Measurements from ENCODE around the gene LMNA. TPM values are rescaled to one million over a fixed set of nuclear protein-coding genes. Genes with fewer than 3 reads are reported as not detected.

Gene LMNA
- total RNA-seq, 2 donors from 2014 or later = 150 to 338 TPM

DNA sequence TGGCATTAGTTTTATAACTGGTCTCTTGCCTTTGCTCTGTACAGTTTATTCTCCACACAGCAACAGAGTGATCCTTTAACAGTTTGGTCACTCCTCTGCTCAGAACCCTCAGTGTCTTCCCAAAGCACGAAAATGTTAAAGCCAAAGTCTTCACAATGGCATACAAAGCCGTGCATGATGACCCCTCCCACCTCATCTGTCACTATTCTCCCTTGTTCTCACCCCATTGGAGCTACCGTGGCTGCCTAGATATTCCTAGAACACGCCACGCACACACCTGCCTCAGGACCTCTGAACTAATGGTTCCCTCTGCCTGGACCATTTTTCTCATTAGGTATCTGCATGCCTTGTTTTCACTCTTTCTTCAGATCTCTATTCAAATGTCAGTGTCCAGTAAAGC is 30.2 kb downstream of the LMNA start:
- H3K4me3 Mint-ChIP-seq = no peak overlapping the region
- H3K9me3 Mint-ChIP-seq = no peaks in the 10 kb centered on the region
- H3K4me1 Mint-ChIP-seq = peaks cover 25% of the 10 kb centered on the region
- no peaks in the 10 kb centered on the region for H3K27me3 Mint-ChIP-seq
- peaks cover 19% of the 10 kb centered on the region for H3K36me3 Mint-ChIP-seq (ENCODE audit: low read depth)
- no peak overlapping the region for H3K27ac Mint-ChIP-seq
- no peak for ATAC-seq (replicated peaks)

- no peaks in the 10 kb centered on the region for H3K9me3 Mint-ChIP-seq
- peak overlapping the region; percentile 89 for H3K27ac Mint-ChIP-seq
- no peak for ATAC-seq (replicated peaks)
- H3K27me3 Mint-ChIP-seq = no peaks in the 10 kb centered on the region
- peaks cover 10% of the 10 kb centered on the region for H3K36me3 Mint-ChIP-seq (ENCODE audit: low read depth)
- H3K4me3 Mint-ChIP-seq = peak overlapping the region; percentile 71
- peaks cover 26% of the 10 kb centered on the region for H3K4me1 Mint-ChIP-seq
Measured at GRCh38 chr1:156145650-156146019, 31.1 kb downstream of the LMNA start.

DNA sequence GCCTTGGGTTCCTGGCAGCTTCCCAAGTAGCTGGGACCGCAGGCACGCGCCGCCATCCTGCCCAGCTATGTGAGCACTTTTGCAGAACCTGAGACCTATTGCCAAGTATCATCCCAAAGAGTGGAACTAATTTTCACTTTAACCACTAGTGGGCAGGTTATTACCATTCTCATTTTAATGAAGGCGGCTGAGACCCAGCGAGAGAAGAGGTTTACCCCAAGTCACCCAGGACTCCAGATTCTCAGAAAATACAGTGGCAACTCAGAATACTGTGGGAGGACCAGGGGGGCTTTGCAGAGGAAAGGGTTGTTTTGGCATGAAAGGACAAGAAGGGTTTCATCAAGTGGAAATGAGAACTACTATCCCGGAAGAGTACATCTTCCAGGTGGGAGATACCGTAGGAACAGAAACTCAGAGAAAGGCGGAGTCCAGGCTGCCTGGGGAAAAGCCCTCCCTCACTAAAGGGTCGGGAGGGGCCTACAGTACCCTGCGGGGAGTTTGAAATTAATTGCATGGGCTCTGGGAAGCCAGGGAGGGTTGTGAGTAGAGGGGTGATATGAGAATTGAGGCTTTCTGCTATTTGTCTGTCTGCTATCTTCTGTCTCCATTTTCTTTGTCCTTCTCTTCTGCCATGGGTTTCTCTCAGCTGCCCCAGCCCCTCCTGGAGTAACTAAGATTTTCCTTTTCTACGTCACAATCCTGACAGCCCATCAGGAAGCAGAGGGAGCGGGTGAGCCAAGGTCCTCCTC is 31.7 kb downstream of the LMNA start:
- Mint-ChIP-seq H3K4me3 (peak overlapping the region; percentile 71), H3K9me3 (no peaks in the 10 kb centered on the region), H3K36me3 (ENCODE audit: low read depth) (peaks cover 5% of the 10 kb centered on the region), H3K4me1 (peaks cover 23% of the 10 kb centered on the region), H3K27me3 (no peaks in the 10 kb centered on the region), H3K27ac (peak overlapping the region; percentile 89)
- ATAC-seq (replicated peaks) = peak; percentile 72

GRCh38 chr1:156146769-156147405 is 32.4 kb downstream of the LMNA start:
- Mint-ChIP-seq H3K4me3 (peak overlapping the region; percentile 71), H3K9me3 (no peaks in the 10 kb centered on the region), H3K27me3 (no peaks in the 10 kb centered on the region), H3K27ac (peak overlapping the region; percentile 89), H3K36me3 (ENCODE audit: low read depth) (no peaks in the 10 kb centered on the region), H3K4me1 (peaks cover 23% of the 10 kb centered on the region)
- ATAC-seq (replicated peaks) = no peak

GRCh38 chr1:156148216-156148615 is 33.7 kb downstream of the LMNA start:
- Mint-ChIP-seq H3K9me3 (no peaks in the 10 kb centered on the region), H3K27ac (peak overlapping the region; percentile 88), H3K27me3 (no peaks in the 10 kb centered on the region), H3K4me1 (peaks cover 34% of the 10 kb centered on the region), H3K36me3 (ENCODE audit: low read depth) (no peaks in the 10 kb centered on the region), H3K4me3 (peak overlapping the region; percentile 53)
- no peak for ATAC-seq (replicated peaks)

- H3K27ac Mint-ChIP-seq = no peak overlapping the region
- peak; percentile 5 for ATAC-seq (replicated peaks)
Measured at GRCh38 chr1:156149374-156150332, 35.1 kb downstream of the LMNA start.

DNA sequence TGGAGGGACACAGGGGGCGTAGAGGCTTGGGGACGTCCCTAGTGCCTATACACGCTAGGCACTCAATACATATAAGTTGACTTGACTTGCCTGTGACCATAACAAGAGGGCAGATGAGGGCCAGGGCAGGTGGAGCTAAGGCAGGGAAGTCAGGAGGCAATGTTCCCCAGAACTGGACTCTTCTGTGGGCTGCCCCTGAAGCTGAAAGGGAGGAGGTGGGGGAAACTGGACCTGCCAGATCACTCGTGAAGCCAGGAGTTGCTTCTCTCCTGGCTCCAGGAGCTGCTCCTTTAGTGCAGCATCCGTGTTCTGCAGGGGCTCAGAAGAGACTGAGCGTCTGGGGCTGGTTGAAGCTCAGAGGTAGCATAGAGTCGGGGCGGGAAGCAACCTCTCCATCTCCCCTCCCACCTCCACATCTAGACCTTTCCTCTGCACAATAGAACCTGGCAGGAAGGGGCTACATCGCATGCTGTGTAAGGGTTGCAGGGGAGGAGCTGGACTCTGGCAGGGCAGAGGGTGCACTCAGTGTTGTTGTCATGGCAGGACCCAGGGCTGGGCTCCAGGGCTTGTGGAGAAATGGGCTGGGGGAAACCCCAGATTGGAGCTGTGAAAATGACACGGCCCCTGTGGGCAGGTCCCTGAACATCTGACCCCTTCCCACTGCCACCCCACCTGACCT is 36.0 kb downstream of the LMNA start:
- peak; percentile 20 for ATAC-seq (replicated peaks)
- no peaks in the 10 kb centered on the region for H3K9me3 Mint-ChIP-seq
- peaks cover 43% of the 10 kb centered on the region for H3K4me1 Mint-ChIP-seq
- no peaks in the 10 kb centered on the region for H3K27me3 Mint-ChIP-seq
- no peaks in the 10 kb centered on the region for H3K36me3 Mint-ChIP-seq (ENCODE audit: low read depth)
- no peak overlapping the region for H3K27ac Mint-ChIP-seq
- no peak overlapping the region for H3K4me3 Mint-ChIP-seq

More at GRCh38 chr1:156149374-156150332, 35.1 kb downstream of the LMNA start:
- no peak overlapping the region for H3K4me3 Mint-ChIP-seq
- H3K4me1 Mint-ChIP-seq = peaks cover 43% of the 10 kb centered on the region
- H3K9me3 Mint-ChIP-seq = no peaks in the 10 kb centered on the region
- H3K27me3 Mint-ChIP-seq = no peaks in the 10 kb centered on the region
- H3K36me3 Mint-ChIP-seq (ENCODE audit: low read depth) = no peaks in the 10 kb centered on the region

DNA sequence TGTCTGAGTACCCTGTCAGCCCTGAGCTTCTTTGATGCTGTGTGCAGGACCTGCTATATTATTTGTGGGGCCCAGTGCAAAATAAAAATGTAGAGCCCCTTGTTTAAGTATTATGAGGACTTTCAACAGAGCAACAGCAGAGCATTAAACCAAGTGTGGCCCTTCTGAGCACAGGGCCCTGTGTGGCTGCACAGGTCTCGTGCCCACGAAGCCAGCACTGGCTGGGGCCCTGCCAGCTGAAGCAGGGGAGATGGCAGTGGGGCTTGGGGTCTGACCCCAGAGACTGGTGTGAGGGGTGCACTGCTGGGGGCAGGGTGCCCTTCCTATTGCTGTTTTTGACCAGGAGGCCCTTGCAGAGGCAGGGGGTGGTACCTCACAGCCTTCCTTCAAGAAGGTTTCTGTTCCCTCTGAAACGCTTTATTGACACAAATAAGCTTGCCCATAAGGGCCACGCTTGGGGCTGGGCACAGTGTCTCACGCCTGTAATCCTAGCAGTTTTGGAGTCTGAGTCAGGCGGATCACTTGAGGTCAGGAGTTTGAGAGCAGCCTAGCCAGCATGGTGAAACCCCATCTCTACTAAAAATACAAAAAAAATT is 36.7 kb downstream of the LMNA start:
- no peak for ATAC-seq (replicated peaks)
- H3K27me3 Mint-ChIP-seq = no peaks in the 10 kb centered on the region
- no peak overlapping the region for H3K27ac Mint-ChIP-seq
- no peaks in the 10 kb centered on the region for H3K9me3 Mint-ChIP-seq
- H3K4me3 Mint-ChIP-seq = no peak overlapping the region
- peaks cover 41% of the 10 kb centered on the region for H3K4me1 Mint-ChIP-seq
- H3K36me3 Mint-ChIP-seq (ENCODE audit: low read depth) = no peaks in the 10 kb centered on the region

GRCh38 chr1:156152628-156153027 is 38.1 kb downstream of the LMNA start:
- Mint-ChIP-seq H3K27ac (peak overlapping the region; percentile 74), H3K4me1 (peaks cover 41% of the 10 kb centered on the region), H3K36me3 (ENCODE audit: low read depth) (peaks cover 5% of the 10 kb centered on the region), H3K9me3 (no peaks in the 10 kb centered on the region), H3K27me3 (no peaks in the 10 kb centered on the region), H3K4me3 (peak overlapping the region; percentile 9)
- no peak for ATAC-seq (replicated peaks)

- H3K9me3 Mint-ChIP-seq = no peaks in the 10 kb centered on the region
- peaks cover 5% of the 10 kb centered on the region for H3K36me3 Mint-ChIP-seq (ENCODE audit: low read depth)
- H3K4me1 Mint-ChIP-seq = peaks cover 34% of the 10 kb centered on the region
- no peaks in the 10 kb centered on the region for H3K27me3 Mint-ChIP-seq
- peak within 1 kb of the TSS; percentile 67 for H3K4me3 Mint-ChIP-seq
- peak within 1 kb of the TSS; percentile 85 for H3K27ac Mint-ChIP-seq
- no peak for ATAC-seq (replicated peaks)
Measured at GRCh38 chr1:156153362-156153761, 38.9 kb downstream of the LMNA start, which contains the start of gene SEMA4A. SEMA4A (plus strand) TSS chr1:156153585; CDS start chr1:156154579, 994 bp downstream.

- peaks cover 37% of the 10 kb centered on the region for H3K4me1 Mint-ChIP-seq
- H3K27me3 Mint-ChIP-seq = no peaks in the 10 kb centered on the region
- ATAC-seq (replicated peaks) = peak; percentile 69
- peak overlapping the region; percentile 85 for H3K27ac Mint-ChIP-seq
- peak overlapping the region; percentile 67 for H3K4me3 Mint-ChIP-seq
- H3K9me3 Mint-ChIP-seq = no peaks in the 10 kb centered on the region
- H3K36me3 Mint-ChIP-seq (ENCODE audit: low read depth) = peaks cover 7% of the 10 kb centered on the region
Measured at GRCh38 chr1:156154317-156154749, 39.8 kb downstream of the LMNA start.

GRCh38 chr1:156155756-156156510 is 41.4 kb downstream of the LMNA start:
- Mint-ChIP-seq H3K4me1 (peaks cover 44% of the 10 kb centered on the region), H3K27ac (peak overlapping the region; percentile 53), H3K36me3 (ENCODE audit: low read depth) (peaks cover 16% of the 10 kb centered on the region), H3K9me3 (no peaks in the 10 kb centered on the region), H3K27me3 (no peaks in the 10 kb centered on the region), H3K4me3 (peak overlapping the region; percentile 67)
- ATAC-seq (replicated peaks) = no peak

GRCh38 chr1:156157506-156157905 is 43.0 kb downstream of the LMNA start:
- Mint-ChIP-seq H3K4me1 (peaks cover 48% of the 10 kb centered on the region), H3K4me3 (peak overlapping the region; percentile 88), H3K27ac (peak overlapping the region; percentile 98), H3K9me3 (no peaks in the 10 kb centered on the region), H3K27me3 (no peaks in the 10 kb centered on the region), H3K36me3 (ENCODE audit: low read depth) (peaks cover 24% of the 10 kb centered on the region)
- ATAC-seq (replicated peaks) = no peak
